SU-DHL-6 (cell line): ENCODE measurements around the gene EPB41L5.

ENCODE experiments used
- CTCF ChIP-seq: fragments of 200-600 bp; sonication (generic); IDR thresholded peaks from one replicate; pipeline ENCODE4 v1.5.1; 2017; ENCODE audit warnings: antibody characterized with exemption, mild to moderate bottlenecking, low read length, moderate library complexity; ENCODE audit not compliant: insufficient read depth, poor library complexity, severe bottlenecking
- EZH2phosphoT487 ChIP-seq: fragments of 200-600 bp; sonication (generic), shearing (Covaris generic); conservative IDR thresholded peaks from 2 replicates; pipeline ENCODE4 v1.6.1; 2018; ENCODE audit warnings: mild to moderate bottlenecking, antibody characterized with exemption, low read length, moderate library complexity, mixed read lengths

- TF ChIP-seq CTCF = no peak
- TF ChIP-seq EZH2phosphoT487 = no peak
Observed at GRCh38 chr2:120218181-120218580, 205.3 kb downstream of the EPB41L5 start.
